ENCODE measurements around the gene MAPK14. TPM values are rescaled to one million over a fixed set of nuclear protein-coding genes. Genes with fewer than 3 reads are reported as not detected.

The MAPK14 gene
- total and polyA plus RNA-seq, 10 of the 15 experiments (the other 5 are each of a cell fraction or from before 2014, with no cell fraction given) = 12.5 to 59.5 (median 43.0) TPM

GRCh38 chr6:36069573-36069972, 42.0 kb downstream of the MAPK14 start:
- BruUV-seq (replicated peaks) = no TSS peak

GRCh38 chr6:36070252-36070651, 42.6 kb downstream of the MAPK14 start:
- SMC1A ChIA-PET (ENCODE audit: uncharacterized antibody, unreplicated experiment) = interaction anchor here (0.8 to 2.8 kb wide), 3 partner anchors 8 to 43 kb away, joined by 3 to 15 read pairs (median 4); partner anchors contain the start of gene MAPK14
- intact Hi-C loops (cut with micrococcal nuclease; ENCODE audit: unreplicated experiment) (no loop called here), in situ Hi-C loops (cut with MboI) (no loop called here)
- Histone ChIP-seq H3K36me3 (ENCODE audit: control insufficient read depth in 2 of 2, insufficient read depth in 2 of 2, low read length in 1 of 2) (peaks cover 0 to 2% of the 10 kb centered on the region in 2 experiments; a peak in 1 of 4 replicates), H3K9me3 (replicated peaks; ENCODE audit: control insufficient read depth, insufficient read depth, low read length) (no peaks in the 10 kb centered on the region), H3K4me2 (ENCODE audit: control insufficient read depth, insufficient read depth) (no peak overlapping the region), H3K27me3 (replicated peaks in 1 of 2; ENCODE audit: control insufficient read depth in 2 of 2, insufficient read depth in 2 of 2, low read length in 1 of 2) (no peaks in the 10 kb centered on the region), H3K4me3 (no peak overlapping the region), H2AFZ (ENCODE audit: control insufficient read depth, low read depth, low read length) (no peak overlapping the region), H3K9ac (ENCODE audit: control insufficient read depth, insufficient read depth, low read length) (no peak overlapping the region), H3K79me2 (ENCODE audit: control insufficient read depth, insufficient read depth, low read length) (peaks cover 13% of the 10 kb centered on the region), H3K4me1 (ENCODE audit: control insufficient read depth, insufficient read depth, low read length) (no peaks in the 10 kb centered on the region; the same call in 1 of the 2 replicates), H3K27ac (ENCODE audit: control insufficient read depth, insufficient read depth) (no peak overlapping the region), H4K20me1 (ENCODE audit: control insufficient read depth, insufficient read depth) (no peaks in the 10 kb centered on the region)
- DNase-seq (ENCODE audit: low read depth, low spot score) (no peak), ATAC-seq (no peak), FAIRE-seq (no peak)
- RAD21 ChIA-PET (ENCODE audit: unreplicated experiment) = interaction anchor here (0.9 kb wide), 1 partner anchor 25 kb away, joined by 3 read pairs; no protein-coding TSS in a partner anchor
- WGBS (ENCODE audit: insufficient coverage, insufficient replicate concordance, low lambda C conversion rate, missing lambda C conversion rate) = 80% methylated on average over 3 of the region's 3 CpGs
- BruUV-seq (replicated peaks) = no TSS peak
- CTCF ChIA-PET = interaction anchor here (0.5 to 1.0 kb wide), 3 partner anchors 15 to 288 kb away, joined by 3 to 4 read pairs (median 4); partner anchors contain the start of gene MAPK14
- POLR2A ChIA-PET = no interaction called here
- TF ChIP-seq EED (IDR thresholded peaks at IDR 0.05; ENCODE audit: low read depth) (no peak), TARDBP (IDR thresholded peaks at IDR 0.05; ENCODE audit: borderline replicate concordance) (no peak), ZNF217 (IDR thresholded peaks at IDR 0.05) (no peak), PBX3 (IDR thresholded peaks at IDR 0.05; ENCODE audit: insufficient replicate concordance, low read depth, low read length) (no peak), LARP7 (IDR thresholded peaks at IDR 0.05) (no peak), RB1 (IDR thresholded peaks at IDR 0.05; ENCODE audit: borderline replicate concordance) (no peak), ZBTB33 (IDR thresholded peaks at IDR 0.05) (no peak), RELA (IDR thresholded peaks at IDR 0.05; ENCODE audit: borderline replicate concordance, partially characterized antibody) (no peak), HCFC1 (IDR thresholded peaks at IDR 0.05; ENCODE audit: low read length) (no peak), SRF (IDR thresholded peaks at IDR 0.05; ENCODE audit: low read depth in 2 of 2, low read length in 2 of 2) (no peak), CHD4 (IDR thresholded peaks at IDR 0.05) (no peak)

More at GRCh38 chr6:36069573-36069972, 42.0 kb downstream of the MAPK14 start:
- Histone ChIP-seq H3K9ac (ENCODE audit: control insufficient read depth, insufficient read depth, low read length) (no peak overlapping the region), H3K9me3 (replicated peaks; ENCODE audit: control insufficient read depth, insufficient read depth, low read length) (no peaks in the 10 kb centered on the region), H3K4me1 (ENCODE audit: control insufficient read depth, insufficient read depth, low read length) (peaks cover 2% of the 10 kb centered on the region; the same call in 1 of the 2 replicates), H3K36me3 (ENCODE audit: control insufficient read depth in 2 of 2, insufficient read depth in 2 of 2, low read length in 1 of 2) (peaks cover 0 to 2% of the 10 kb centered on the region in 2 experiments; a peak in 1 of 4 replicates), H3K4me3 (no peak overlapping the region), H3K27ac (ENCODE audit: control insufficient read depth, insufficient read depth) (no peak overlapping the region), H2AFZ (ENCODE audit: control insufficient read depth, low read depth, low read length) (no peak overlapping the region), H3K27me3 (replicated peaks in 1 of 2; ENCODE audit: control insufficient read depth in 2 of 2, insufficient read depth in 2 of 2, low read length in 1 of 2) (no peaks in the 10 kb centered on the region), H3K4me2 (ENCODE audit: control insufficient read depth, insufficient read depth) (no peak overlapping the region), H4K20me1 (ENCODE audit: control insufficient read depth, insufficient read depth) (no peaks in the 10 kb centered on the region), H3K79me2 (ENCODE audit: control insufficient read depth, insufficient read depth, low read length) (peaks cover 13% of the 10 kb centered on the region)
- 100% methylated on average over 1 of the region's 1 CpG for WGBS (ENCODE audit: insufficient coverage, insufficient replicate concordance, low lambda C conversion rate, missing lambda C conversion rate)
- FAIRE-seq = no peak
- TF ChIP-seq BHLHE40 (IDR thresholded peaks at IDR 0.05; ENCODE audit: borderline replicate concordance in 1 of 2, low read depth in 2 of 2, low read length in 1 of 2) = no peak
- TF ChIP-seq NFYB (IDR thresholded peaks at IDR 0.05; ENCODE audit: insufficient read depth, low read depth, low read length) = no peak
- no peak for TF ChIP-seq CREM (IDR thresholded peaks at IDR 0.05; ENCODE audit: low read depth)
- TF ChIP-seq RCOR1 (conservative IDR thresholded peaks at IDR 0.05; ENCODE audit: low read depth, low read length) = no peak
- no peak for TF ChIP-seq SREBF1 (IDR thresholded peaks at IDR 0.05; ENCODE audit: low read length)
- no peak for TF ChIP-seq KDM1A (IDR thresholded peaks at IDR 0.05; ENCODE audit: borderline replicate concordance)
- ChIA-PET POLR2A (no interaction called here), RAD21 (ENCODE audit: unreplicated experiment) (interaction anchor here (0.9 to 1.2 kb wide), 2 partner anchors 25 to 41 kb away, joined by 3 to 4 read pairs; no protein-coding TSS in a partner anchor), CTCF (interaction anchor here (0.5 to 1.2 kb wide), 5 partner anchors 15 to 289 kb away, joined by 3 to 4 read pairs (median 4); partner anchors contain the start of gene MAPK14), SMC1A (ENCODE audit: uncharacterized antibody, unreplicated experiment) (interaction anchor here (0.8 to 2.8 kb wide), 7 partner anchors 8 to 42 kb away, joined by 3 to 15 read pairs (median 3); partner anchors contain the start of gene MAPK14)
- in situ Hi-C loops (cut with MboI) = no loop called here
- ATAC-seq = no peak
- no peak for DNase-seq (ENCODE audit: low read depth, low spot score)
- intact Hi-C loops (cut with micrococcal nuclease; ENCODE audit: unreplicated experiment) = no loop called here
